Measurements from ENCODE around the gene LRP3.

- TF ChIP-seq, protein P1, sequence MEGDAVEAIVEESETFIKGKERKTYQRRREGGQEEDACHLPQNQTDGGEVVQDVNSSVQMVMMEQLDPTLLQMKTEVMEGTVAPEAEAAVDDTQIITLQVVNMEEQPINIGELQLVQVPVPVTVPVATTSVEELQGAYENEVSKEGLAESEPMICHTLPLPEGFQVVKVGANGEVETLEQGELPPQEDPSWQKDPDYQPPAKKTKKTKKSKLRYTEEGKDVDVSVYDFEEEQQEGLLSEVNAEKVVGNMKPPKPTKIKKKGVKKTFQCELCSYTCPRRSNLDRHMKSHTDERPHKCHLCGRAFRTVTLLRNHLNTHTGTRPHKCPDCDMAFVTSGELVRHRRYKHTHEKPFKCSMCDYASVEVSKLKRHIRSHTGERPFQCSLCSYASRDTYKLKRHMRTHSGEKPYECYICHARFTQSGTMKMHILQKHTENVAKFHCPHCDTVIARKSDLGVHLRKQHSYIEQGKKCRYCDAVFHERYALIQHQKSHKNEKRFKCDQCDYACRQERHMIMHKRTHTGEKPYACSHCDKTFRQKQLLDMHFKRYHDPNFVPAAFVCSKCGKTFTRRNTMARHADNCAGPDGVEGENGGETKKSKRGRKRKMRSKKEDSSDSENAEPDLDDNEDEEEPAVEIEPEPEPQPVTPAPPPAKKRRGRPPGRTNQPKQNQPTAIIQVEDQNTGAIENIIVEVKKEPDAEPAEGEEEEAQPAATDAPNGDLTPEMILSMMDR (IDR thresholded peaks at IDR 0.05; ENCODE audit: insufficient read depth, low read length), result no peak
- TF ChIP-seq REST (IDR thresholded peaks at IDR 0.05; ENCODE audit: insufficient replicate concordance, low read depth), result no peak
- TF ChIP-seq POLR2AphosphoS5 (IDR thresholded peaks at IDR 0.05; ENCODE audit: low read depth), result no peak
Observed at GRCh38 chr19:33242131-33242530, 48.0 kb downstream of the LRP3 start.

All from HL-60 (cell line).